OCI-LY1 (cell line): ENCODE results near the gene MS4A14.

Source experiments
- EZH2 ChIP-seq: fragments of 200-600 bp; sonication (generic), shearing (Covaris generic); IDR thresholded peaks from 2 replicates; pipeline ENCODE4 v1.8.0; 2017; ENCODE audit warnings: borderline replicate concordance, mixed run types, mild to moderate bottlenecking, antibody characterized with exemption, low read length, moderate library complexity, mixed read lengths
- TF ChIP-seq, protein P1 (sequence below): fragments of 200-600 bp; sonication (generic), shearing (Covaris generic); IDR thresholded peaks from 2 replicates; pipeline ENCODE4 v1.5.1; 2017; ENCODE audit warnings: mild to moderate bottlenecking, antibody characterized with exemption, low read length, moderate library complexity, mixed read lengths

DNA sequence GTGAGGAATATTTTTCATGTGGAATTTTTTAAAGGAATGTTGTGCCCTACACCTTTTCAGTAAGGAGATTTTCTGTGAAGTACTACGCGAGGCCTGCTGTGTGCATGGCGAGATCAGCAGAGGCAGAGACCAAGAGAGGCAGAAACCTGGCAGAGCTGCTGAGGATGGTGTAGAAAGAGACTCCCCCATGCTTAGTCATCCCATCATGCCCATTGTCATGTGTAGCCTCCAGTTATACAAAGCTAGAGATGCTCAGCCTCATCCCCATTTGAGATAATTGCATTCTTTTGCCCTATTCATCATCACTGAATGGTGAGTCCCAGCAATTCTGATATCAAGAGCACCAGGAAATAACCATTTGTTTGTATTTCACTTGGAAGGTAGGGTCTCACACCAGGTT, 20.9 kb upstream of the MS4A14 start:
- TF ChIP-seq, protein P1, sequence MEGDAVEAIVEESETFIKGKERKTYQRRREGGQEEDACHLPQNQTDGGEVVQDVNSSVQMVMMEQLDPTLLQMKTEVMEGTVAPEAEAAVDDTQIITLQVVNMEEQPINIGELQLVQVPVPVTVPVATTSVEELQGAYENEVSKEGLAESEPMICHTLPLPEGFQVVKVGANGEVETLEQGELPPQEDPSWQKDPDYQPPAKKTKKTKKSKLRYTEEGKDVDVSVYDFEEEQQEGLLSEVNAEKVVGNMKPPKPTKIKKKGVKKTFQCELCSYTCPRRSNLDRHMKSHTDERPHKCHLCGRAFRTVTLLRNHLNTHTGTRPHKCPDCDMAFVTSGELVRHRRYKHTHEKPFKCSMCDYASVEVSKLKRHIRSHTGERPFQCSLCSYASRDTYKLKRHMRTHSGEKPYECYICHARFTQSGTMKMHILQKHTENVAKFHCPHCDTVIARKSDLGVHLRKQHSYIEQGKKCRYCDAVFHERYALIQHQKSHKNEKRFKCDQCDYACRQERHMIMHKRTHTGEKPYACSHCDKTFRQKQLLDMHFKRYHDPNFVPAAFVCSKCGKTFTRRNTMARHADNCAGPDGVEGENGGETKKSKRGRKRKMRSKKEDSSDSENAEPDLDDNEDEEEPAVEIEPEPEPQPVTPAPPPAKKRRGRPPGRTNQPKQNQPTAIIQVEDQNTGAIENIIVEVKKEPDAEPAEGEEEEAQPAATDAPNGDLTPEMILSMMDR: no peak
- no peak for TF ChIP-seq EZH2
